Measurements from ENCODE around the gene GTF3C5.

GTF3C5 gene

GRCh38 chr9:133031496-133031911 lies 707 bp downstream of the GTF3C5 start:
- peak; percentile 60 for DNase-seq

- no peak for DNase-seq
Observed at GRCh38 chr9:133032171-133032570, 1.4 kb downstream of the GTF3C5 start.

DNA sequence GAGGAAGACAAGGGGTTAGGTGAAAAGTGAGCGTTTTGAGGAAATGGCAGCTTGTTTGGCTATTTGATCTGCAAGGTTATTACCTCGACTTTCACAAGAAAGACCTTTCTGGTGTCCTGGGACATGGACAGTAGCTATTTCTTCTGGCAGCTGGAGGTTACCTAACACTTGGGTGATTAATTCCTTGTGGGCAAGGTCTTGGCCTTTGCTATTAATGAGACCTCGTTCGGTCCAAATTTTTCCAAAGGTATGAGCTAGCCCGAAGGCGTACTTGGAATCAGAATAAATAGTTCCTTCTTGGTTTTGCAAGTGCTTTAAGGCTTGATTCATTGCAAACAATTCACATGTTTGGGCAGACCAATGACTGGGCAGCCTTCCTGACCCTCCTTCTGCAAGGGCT lies 4.9 kb downstream of the GTF3C5 start:
- no peak for DNase-seq

- DNase-seq = no peak
Observed at GRCh38 chr9:133037775-133038515, 7.1 kb downstream of the GTF3C5 start.

DNA sequence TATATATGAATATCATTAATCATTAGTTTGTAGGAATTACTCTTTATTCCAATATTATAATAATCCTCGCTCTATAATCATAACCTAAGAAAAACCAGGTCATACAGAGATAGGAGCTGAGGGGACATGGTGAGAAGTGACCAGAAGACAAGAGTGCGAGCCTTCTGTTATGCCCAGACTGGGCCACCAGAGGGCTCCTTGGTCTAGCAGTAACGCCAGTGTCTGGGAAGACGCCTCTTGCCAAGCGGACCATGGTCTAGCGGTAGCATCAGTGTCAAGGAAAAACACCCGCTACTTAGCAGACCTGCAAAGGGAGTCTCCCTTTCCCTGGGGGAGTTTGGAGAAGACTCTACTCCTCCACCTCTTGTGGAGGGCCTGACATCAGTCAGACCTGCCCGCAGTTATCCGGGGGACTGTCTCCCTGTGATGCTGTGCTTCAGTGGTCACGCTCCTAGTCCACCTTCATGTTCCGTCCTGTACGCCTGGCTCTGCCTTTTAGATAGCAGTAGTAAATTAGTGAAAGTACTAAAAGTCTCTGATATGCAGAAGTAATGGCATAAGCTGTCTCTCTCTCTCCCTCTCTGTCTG lies 10.2 kb downstream of the GTF3C5 start:
- DNase-seq = peak; percentile 48

DNA sequence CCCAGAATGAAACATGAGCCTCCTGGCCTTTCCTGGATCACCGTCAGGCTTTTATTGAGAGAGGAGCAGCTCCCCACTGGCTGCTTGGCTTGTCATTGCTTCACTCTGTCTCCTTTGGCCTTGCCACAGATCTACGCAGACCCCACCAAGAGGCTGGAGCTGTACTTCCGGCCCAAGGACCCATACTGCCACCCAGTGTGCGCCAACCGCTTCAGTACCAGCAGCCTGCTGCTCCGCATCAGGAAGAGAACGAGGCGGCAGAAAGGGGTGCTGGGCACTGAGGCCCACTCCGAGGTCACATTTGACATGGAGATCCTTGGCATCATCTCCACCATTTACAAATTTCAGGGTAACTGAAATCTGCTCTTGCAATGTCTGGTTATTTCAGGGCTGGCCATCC lies 11.2 kb downstream of the GTF3C5 start:
- DNase-seq = no peak

DNA sequence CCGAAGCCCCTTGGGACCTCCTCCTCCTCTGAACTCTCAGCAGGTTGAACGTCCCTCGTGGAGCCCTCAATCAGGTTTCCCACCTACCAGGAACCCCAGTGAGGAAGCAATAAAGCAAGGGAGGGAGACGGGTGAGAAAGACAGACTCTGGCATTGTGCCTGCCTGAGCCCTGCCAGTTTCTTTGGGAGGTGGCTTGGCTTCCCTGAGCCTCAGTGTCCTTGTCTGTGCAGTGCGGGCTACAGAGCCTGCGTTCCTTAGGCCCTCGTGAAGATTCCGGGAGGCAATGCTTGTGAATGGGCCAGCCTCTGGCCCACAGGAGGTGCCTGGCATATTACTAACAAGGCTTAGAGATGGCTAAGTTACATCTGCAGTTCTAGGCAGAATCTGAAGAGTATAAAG lies 11.9 kb downstream of the GTF3C5 start:
- no peak for DNase-seq

DNA sequence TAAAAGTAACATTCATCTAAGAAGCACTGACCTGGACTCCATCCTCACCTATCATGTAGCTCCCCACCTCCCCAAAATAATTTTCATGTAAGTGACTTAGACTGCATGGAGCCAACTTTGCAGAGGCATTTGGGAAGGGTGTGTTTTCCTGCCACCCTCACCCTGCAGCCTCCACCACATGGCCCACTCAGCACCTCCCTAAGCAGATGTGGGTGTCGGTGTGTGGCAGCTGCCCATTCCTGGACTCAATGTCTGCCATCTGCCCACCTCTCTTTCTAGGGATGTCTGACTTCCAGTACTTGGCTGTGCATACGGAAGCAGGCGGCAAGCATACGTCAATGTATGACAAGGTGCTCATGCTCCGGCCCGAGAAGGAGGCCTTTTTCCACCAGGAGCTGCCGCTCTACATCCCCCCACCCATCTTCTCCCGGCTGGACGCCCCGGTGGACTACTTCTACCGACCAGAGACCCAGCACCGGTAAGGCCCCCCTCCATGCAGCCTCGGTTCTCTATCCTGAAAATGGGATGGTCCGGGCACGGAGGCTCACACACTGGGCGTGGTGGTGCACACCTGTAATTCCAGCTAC lies 12.7 kb downstream of the GTF3C5 start:
- DNase-seq = no peak

GRCh38 chr9:133044125-133044524 lies 13.3 kb downstream of the GTF3C5 start:
- DNase-seq = no peak

GRCh38 chr9:133044661-133045060 lies 13.9 kb downstream of the GTF3C5 start:
- no peak for DNase-seq

GRCh38 chr9:133045132-133045531 lies 14.3 kb downstream of the GTF3C5 start:
- DNase-seq = no peak

DNA sequence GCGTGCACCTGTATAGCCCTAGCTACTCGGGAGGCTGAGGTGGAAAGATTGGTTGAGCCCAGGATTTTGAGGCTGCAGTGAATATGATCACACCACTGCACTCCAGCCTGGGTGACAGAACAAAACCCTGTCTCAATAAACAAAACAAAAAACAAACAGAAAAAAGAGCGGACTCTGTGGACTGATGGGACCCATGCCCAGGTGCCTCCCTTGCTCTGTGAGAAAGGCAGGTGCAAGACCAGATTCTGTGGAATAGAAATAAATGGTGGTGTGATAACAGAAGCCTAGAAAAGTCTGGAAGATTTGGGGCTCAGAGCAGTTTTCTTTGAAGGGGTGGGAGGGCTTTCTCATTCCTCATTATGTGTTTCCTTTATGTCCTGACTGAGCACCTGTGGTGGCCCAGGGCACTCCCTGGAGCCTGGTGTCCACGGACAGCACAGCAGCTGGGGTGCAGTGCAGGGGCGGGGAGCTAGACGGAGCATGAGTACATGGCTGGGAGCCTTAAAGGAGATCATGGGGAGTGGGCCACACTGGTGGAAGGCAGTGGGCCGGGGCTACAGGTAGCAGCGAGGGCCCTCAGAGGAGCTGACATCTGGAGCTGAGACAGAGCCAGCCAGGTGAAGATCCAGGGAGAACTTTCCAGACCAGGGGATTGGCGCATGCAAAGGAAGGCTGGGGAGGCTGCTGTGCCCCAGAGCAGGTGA lies 15.6 kb downstream of the GTF3C5 start:
- DNase-seq = no peak

DNA sequence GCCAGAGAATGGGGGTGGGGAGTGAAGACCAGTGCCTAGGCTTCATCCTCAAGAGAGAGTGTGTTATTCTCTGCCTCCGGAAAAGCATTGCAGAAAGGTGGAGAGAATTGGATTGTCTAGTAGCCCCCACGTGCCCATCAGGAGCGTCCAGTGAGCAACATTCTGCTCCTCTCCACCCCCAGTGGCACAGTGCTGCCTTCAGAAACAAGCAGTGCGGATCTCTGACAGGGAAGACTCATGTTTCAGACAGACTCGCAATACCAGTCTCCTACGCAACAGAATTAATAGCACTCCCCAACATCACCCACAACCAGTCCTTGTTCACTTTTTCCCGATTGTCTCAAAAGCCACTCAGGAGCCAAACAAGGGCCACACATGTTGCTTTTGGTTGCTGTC lies 16.1 kb downstream of the GTF3C5 start:
- no peak for DNase-seq

- no peak for DNase-seq
Observed at GRCh38 chr9:133048595-133048994, 17.8 kb downstream of the GTF3C5 start.

DNA sequence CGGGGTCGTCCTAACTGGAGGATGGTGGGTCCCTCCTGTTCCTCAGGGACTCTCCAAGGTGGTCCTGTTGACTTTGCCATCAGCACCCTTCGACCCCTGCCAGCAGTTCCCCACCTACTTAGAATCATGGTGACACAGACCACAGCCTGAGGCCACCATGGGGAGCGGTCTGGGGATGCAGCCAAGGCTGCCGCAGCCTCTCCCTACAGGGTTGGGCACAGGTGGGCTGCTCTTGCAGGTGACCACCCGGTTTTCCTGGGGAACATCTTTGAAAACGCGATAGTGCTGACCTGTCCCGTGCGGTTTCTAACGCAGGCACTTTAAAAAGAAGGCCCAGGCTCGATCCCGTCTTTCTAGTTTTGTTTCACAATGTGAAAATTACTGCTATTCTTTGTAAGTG lies 18.2 kb downstream of the GTF3C5 start:
- DNase-seq = no peak

- DNase-seq = no peak
Observed at GRCh38 chr9:133050142-133050541, 19.3 kb downstream of the GTF3C5 start.

DNA sequence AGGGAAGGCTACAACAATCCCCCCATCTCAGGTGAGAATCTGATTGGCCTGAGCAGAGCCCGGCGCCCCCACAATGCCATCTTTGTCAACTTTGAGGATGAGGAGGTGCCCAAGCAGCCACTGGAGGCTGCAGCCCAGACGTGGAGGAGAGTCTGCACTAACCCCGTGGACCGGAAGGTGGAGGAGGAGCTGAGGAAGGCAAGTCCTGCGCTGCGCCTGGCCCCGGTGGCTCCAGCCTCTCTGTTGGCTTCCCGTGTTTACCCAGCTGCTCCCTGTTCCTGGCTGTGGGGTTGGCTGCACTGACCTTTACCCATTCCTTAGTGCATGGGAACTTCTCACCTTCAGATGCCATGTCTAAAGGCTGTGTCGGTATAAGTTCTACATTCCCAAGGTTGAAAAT lies 20.0 kb downstream of the GTF3C5 start:
- no peak for DNase-seq

- DNase-seq = no peak
Observed at GRCh38 chr9:133051281-133051900, 20.6 kb downstream of the GTF3C5 start.

- no peak for DNase-seq
Observed at GRCh38 chr9:133051966-133052539, 21.3 kb downstream of the GTF3C5 start.

DNA sequence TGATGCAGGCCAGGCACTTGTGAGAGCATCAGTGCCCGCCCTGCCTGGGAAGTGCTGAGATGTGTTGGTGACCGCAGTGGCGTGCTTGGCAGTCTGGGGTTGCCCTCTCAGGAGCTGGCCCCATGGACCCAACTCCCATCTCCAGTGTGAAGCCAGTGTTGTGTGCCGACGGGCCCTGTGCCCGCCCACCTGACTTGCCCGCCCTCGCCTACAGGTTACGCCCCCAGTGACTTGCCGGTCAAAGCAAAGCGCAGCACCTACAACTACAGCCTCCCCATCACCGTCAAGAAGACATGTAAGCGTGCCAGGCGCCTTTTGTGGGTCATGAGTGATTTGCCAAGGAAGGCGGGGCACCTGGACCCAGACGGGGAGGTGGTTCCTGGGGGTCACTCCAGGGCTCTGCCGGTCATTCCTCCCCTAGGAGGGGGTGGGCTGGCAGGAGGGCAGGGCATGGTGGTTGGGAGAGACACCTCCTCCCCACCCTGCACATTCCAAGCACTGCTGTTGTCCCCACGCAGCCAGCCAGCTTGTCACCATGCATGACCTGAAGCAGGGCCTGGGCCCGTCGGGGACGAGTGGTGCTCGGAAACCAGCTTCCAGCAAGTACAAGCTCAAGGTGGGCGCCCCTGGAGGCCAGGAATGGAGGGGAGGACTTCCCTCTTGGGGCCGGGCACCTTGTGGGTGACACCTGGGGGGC lies 23.5 kb downstream of the GTF3C5 start:
- no peak for DNase-seq

DNA sequence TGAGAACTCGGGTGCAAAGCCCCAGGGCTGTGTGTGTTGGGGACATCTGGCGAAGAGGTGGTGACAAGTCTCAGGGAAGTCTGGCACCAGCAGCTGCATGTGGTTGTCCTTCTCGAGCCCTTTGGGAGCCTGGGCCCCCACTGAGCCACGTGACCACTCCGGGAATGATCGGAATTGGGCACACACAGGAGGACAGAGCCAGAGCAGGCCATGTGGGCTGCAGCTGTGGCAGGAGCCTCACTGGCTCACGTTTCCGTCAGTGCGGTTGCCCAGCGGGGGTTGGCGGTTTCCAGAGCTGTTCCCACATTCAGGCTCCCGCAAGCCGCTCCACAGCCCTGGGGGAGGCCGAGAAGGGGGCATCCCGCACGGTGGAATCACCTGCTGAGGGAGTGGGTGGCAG lies 24.2 kb downstream of the GTF3C5 start:
- DNase-seq = no peak

DNA sequence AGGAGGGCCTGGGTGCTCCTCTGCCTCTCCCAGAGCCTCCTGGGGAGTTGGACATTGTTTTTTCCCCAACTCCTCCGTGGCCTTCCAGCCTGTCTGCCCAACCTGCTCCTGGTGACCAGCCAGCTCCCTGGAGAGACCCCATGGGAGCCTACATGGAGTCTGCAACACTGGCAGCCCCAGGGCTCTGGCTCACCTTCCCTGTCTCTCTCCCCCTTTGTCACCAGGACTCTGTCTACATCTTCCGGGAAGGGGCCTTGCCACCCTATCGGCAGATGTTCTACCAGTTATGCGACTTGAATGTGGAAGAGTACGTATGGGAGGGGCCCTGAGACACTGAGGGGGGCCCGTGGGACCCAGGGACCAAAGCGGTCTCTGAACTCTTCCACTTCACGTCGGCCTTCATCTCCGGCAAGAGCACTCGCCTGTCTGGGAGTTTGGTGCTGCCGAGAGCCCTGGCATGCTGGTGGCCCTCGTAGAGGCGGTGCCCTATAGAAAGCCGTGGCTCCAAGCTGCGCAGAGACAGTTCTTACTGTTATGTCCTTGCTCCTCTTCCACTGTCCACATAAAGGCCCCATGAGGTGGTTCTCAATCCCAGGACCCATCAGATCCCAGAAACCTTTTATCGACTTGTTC lies 25.1 kb downstream of the GTF3C5 start:
- DNase-seq = no peak

Data from stimulated activated CD4-positive, alpha-beta T cell treated with anti-CD3 and anti-CD28 coated beads, Interleukin-1b, Interleukin-23, amount 100 ng/mL, for 48 hours (primary cell).